ENCODE results near the gene PAPLN.

Gene PAPLN

GRCh38 chr14:73280903-73281302 lies 43.6 kb downstream of the PAPLN start:
- TF ChIP-seq, protein P1, sequence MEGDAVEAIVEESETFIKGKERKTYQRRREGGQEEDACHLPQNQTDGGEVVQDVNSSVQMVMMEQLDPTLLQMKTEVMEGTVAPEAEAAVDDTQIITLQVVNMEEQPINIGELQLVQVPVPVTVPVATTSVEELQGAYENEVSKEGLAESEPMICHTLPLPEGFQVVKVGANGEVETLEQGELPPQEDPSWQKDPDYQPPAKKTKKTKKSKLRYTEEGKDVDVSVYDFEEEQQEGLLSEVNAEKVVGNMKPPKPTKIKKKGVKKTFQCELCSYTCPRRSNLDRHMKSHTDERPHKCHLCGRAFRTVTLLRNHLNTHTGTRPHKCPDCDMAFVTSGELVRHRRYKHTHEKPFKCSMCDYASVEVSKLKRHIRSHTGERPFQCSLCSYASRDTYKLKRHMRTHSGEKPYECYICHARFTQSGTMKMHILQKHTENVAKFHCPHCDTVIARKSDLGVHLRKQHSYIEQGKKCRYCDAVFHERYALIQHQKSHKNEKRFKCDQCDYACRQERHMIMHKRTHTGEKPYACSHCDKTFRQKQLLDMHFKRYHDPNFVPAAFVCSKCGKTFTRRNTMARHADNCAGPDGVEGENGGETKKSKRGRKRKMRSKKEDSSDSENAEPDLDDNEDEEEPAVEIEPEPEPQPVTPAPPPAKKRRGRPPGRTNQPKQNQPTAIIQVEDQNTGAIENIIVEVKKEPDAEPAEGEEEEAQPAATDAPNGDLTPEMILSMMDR (conservative IDR thresholded peaks at IDR 0.05; ENCODE audit: low read depth, low read length), result peak; percentile 31
- H3K4me3 ChIP-seq (ENCODE audit: low read depth, low read length), result no peak overlapping the region
- DNase-seq (ENCODE audit: low read depth), result no peak

- TF ChIP-seq, protein P1 (conservative IDR thresholded peaks at IDR 0.05; ENCODE audit: low read depth, low read length), result peak; percentile 39
- H3K4me3 ChIP-seq (ENCODE audit: low read depth, low read length), result no peak overlapping the region
- DNase-seq (ENCODE audit: low read depth), result peak; percentile 52
These were observed 46.5 kb downstream of the PAPLN start for GRCh38 chr14:73283608-73284379.

DNA sequence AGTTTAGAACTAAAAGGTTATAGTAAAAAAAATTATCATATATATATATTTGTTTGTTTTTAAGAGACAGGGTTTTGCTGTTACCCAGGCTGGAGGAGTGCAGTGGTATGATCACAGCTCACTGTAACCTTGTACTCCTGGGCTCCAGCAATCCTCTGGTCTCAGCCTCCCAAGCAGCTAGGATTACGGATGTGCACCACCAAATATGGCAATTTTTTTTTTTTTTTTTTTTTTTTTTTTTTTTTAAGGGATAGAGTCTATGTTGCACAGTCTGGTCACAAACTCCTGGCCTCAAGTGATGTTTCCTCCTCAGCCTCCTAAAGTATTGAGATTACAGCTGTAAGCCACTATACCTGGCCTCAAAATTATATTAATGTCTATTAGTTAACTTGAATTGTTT lies 48.7 kb downstream of the PAPLN start:
- H3K4me3 ChIP-seq (ENCODE audit: low read depth, low read length), result no peak overlapping the region
- TF ChIP-seq, protein P1 (conservative IDR thresholded peaks at IDR 0.05; ENCODE audit: low read depth, low read length), result no peak
- DNase-seq (ENCODE audit: low read depth), result no peak

DNA sequence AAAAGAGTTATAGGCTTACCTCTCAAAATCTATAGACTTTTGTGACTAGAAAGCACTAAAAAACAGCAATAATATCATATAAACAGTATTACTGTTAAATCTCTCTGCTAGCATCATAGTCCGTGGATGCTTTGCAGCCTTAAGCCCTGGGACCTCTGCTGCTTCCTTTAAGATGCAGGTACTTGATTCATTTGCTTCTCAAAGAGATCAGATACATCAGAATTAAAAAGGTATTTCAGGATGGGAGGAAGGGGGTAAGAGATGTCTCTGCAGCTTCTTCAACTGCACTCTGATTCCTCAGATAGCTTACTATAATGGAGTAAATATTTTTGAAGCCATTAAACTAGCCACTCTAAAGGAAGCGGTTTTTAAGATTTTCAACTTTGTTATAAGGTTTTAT lies 49.3 kb downstream of the PAPLN start:
- H3K4me3 ChIP-seq (ENCODE audit: low read depth, low read length), result no peak overlapping the region
- DNase-seq (ENCODE audit: low read depth), result no peak
- TF ChIP-seq, protein P1 (conservative IDR thresholded peaks at IDR 0.05; ENCODE audit: low read depth, low read length), result no peak

DNA sequence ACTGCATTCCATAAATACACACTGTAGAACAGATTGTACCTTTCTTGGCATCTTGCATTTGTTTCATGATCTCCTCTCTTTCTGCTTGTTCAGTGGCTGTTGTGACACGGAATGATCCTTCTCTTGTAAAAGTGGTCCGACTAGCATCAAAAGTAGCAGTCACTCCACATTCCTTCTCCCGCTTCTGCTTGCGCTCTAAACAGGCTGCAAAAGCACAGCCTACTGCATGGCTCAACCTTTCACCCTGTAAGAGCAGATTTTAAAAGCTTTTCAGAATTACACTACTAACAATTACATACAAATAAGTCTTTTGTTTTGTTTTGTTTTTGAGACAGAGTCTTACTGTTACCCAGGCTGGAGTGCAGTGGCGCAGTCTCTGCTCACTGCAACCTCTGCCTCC lies 49.8 kb downstream of the PAPLN start:
- TF ChIP-seq, protein P1 (conservative IDR thresholded peaks at IDR 0.05; ENCODE audit: low read depth, low read length), result no peak
- H3K4me3 ChIP-seq (ENCODE audit: low read depth, low read length), result no peak overlapping the region
- DNase-seq (ENCODE audit: low read depth), result no peak

GRCh38 chr14:73289308-73289707 lies 52.0 kb downstream of the PAPLN start:
- TF ChIP-seq, protein P1 (conservative IDR thresholded peaks at IDR 0.05; ENCODE audit: low read depth, low read length), result no peak
- no peak for DNase-seq (ENCODE audit: low read depth)
- no peak overlapping the region for H3K4me3 ChIP-seq (ENCODE audit: low read depth, low read length)

DNA sequence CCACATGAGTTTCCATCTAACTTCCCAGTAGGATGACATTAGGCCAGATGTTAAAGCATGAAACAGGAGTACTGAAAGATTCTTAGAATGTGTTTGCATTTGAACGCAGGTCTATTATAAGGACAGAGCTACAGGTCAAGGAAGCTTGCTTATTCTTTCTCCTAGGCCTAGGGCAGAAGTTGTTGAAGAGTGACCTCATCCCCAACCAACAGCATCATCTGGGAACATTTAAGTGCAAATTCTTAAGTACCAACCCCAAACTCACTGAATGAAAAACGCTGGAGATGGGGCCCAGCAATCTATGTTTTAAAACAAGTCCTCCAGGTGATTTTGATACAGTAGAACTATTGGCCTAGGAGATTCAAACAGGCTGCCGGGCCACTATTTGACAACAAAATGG lies 52.4 kb downstream of the PAPLN start:
- no peak for DNase-seq (ENCODE audit: low read depth)
- H3K4me3 ChIP-seq (ENCODE audit: low read depth, low read length), result no peak overlapping the region
- TF ChIP-seq, protein P1 (conservative IDR thresholded peaks at IDR 0.05; ENCODE audit: low read depth, low read length), result no peak
